Measurements from ENCODE around the gene SCMH1.

DNA sequence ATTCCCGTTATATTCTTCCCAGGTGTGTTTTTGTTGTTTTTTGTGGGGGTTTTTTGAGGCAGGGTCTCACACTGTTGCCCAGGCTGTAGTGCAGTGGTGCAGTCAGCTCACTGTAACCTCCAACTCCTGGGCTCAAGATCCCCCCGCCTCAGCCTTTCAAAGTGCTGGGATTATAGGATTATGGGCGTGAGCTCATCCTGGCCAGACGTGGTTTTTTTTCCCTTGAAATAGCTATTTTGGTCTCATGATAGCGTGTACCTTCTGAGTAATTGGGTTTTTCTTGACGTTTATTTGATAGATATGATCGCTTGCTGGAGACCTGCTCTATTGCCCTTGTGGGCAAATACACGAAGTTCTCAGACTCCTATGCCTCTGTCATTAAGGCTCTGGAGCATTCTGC is 245.0 kb downstream of the SCMH1 start:
- no peak for TF ChIP-seq TAF1 (IDR thresholded peaks at IDR 0.05; ENCODE audit: low read depth)
- TF ChIP-seq TCF12 (IDR thresholded peaks at IDR 0.05; ENCODE audit: low read depth): no peak
- no peak for TF ChIP-seq EP300 (IDR thresholded peaks at IDR 0.05; ENCODE audit: borderline replicate concordance)
- TF ChIP-seq, protein P1, sequence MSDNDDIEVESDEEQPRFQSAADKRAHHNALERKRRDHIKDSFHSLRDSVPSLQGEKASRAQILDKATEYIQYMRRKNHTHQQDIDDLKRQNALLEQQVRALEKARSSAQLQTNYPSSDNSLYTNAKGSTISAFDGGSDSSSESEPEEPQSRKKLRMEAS (IDR thresholded peaks at IDR 0.05): no peak
- no peak for TF ChIP-seq RAD21 (IDR thresholded peaks at IDR 0.05; ENCODE audit: low read depth)
- no peak for TF ChIP-seq FOXM1 (IDR thresholded peaks at IDR 0.05; ENCODE audit: borderline replicate concordance, low read depth)
- TF ChIP-seq CEBPB (IDR thresholded peaks at IDR 0.05): no peak
- TF ChIP-seq, protein P2, sequence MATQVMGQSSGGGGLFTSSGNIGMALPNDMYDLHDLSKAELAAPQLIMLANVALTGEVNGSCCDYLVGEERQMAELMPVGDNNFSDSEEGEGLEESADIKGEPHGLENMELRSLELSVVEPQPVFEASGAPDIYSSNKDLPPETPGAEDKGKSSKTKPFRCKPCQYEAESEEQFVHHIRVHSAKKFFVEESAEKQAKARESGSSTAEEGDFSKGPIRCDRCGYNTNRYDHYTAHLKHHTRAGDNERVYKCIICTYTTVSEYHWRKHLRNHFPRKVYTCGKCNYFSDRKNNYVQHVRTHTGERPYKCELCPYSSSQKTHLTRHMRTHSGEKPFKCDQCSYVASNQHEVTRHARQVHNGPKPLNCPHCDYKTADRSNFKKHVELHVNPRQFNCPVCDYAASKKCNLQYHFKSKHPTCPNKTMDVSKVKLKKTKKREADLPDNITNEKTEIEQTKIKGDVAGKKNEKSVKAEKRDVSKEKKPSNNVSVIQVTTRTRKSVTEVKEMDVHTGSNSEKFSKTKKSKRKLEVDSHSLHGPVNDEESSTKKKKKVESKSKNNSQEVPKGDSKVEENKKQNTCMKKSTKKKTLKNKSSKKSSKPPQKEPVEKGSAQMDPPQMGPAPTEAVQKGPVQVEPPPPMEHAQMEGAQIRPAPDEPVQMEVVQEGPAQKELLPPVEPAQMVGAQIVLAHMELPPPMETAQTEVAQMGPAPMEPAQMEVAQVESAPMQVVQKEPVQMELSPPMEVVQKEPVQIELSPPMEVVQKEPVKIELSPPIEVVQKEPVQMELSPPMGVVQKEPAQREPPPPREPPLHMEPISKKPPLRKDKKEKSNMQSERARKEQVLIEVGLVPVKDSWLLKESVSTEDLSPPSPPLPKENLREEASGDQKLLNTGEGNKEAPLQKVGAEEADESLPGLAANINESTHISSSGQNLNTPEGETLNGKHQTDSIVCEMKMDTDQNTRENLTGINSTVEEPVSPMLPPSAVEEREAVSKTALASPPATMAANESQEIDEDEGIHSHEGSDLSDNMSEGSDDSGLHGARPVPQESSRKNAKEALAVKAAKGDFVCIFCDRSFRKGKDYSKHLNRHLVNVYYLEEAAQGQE (IDR thresholded peaks at IDR 0.05; ENCODE audit: low read depth): no peak
